Nephron progenitor cell (in vitro differentiated cells): ENCODE results near the gene PODXL.

Experiments used
- DNase-seq: peaks from one replicate; pipeline ENCODE4 v3.0.0; 2021
- H3K27ac Mint-ChIP-seq: 2 replicates; pipeline ENCODE4 v1.8.0; 2021; ENCODE audit warnings: mild to moderate bottlenecking, moderate library complexity, mixed read lengths
- H3K27me3 Mint-ChIP-seq: 2 replicates; pipeline ENCODE4 v1.8.0; 2021; ENCODE audit warnings: mild to moderate bottlenecking, low read depth, mixed read lengths; ENCODE audit not compliant: poor library complexity
- H3K36me3 Mint-ChIP-seq: 2 replicates; pipeline ENCODE4 v1.8.0; 2021; ENCODE audit warnings: low read depth, mixed read lengths
- H3K4me1 Mint-ChIP-seq: 2 replicates; pipeline ENCODE4 v1.8.0; 2021; ENCODE audit warnings: mixed read lengths
- H3K4me3 Mint-ChIP-seq: 2 replicates; pipeline ENCODE4 v1.8.0; 2021; ENCODE audit warnings: mild to moderate bottlenecking, moderate library complexity, mixed read lengths
- H3K9me3 Mint-ChIP-seq: 2 replicates; pipeline ENCODE4 v1.8.0; 2021; ENCODE audit warnings: mild to moderate bottlenecking, moderate library complexity, mixed read lengths
- TF ChIP-seq, protein P1 (sequence below): fragments of 200-600 bp; sonication (generic); IDR thresholded peaks from 2 replicates; pipeline ENCODE4 v1.5.0; 2021; ENCODE audit warnings: antibody characterized with exemption

Gene PODXL

DNA sequence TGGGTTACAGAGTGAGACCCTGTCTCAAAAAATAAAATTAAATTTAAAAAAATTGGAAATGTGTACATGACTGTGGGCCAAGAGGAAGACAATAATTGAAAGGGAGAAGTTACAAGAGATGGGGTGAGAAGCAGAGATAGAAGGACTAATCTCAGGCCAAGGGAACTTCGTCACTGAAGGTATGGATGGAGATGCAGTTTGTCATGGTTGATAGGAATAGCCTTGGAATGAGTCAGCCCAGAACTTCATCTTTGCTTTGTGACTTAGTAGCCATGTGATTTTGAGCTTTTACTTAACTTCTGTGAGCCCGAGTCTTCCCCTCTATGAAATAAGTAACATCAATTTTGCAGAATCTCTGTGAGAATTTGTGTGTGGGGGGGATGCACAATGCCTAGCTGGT is 6.5 kb upstream of the PODXL start:
- Mint-ChIP-seq H3K9me3 (no peaks in the 10 kb centered on the region), H3K4me1 (peaks cover 8% of the 10 kb centered on the region), H3K4me3 (no peak overlapping the region), H3K27me3 (peaks cover 36% of the 10 kb centered on the region), H3K27ac (no peak overlapping the region), H3K36me3 (no peaks in the 10 kb centered on the region)
- TF ChIP-seq, protein P1, sequence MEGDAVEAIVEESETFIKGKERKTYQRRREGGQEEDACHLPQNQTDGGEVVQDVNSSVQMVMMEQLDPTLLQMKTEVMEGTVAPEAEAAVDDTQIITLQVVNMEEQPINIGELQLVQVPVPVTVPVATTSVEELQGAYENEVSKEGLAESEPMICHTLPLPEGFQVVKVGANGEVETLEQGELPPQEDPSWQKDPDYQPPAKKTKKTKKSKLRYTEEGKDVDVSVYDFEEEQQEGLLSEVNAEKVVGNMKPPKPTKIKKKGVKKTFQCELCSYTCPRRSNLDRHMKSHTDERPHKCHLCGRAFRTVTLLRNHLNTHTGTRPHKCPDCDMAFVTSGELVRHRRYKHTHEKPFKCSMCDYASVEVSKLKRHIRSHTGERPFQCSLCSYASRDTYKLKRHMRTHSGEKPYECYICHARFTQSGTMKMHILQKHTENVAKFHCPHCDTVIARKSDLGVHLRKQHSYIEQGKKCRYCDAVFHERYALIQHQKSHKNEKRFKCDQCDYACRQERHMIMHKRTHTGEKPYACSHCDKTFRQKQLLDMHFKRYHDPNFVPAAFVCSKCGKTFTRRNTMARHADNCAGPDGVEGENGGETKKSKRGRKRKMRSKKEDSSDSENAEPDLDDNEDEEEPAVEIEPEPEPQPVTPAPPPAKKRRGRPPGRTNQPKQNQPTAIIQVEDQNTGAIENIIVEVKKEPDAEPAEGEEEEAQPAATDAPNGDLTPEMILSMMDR: no peak
- no peak for DNase-seq

DNA sequence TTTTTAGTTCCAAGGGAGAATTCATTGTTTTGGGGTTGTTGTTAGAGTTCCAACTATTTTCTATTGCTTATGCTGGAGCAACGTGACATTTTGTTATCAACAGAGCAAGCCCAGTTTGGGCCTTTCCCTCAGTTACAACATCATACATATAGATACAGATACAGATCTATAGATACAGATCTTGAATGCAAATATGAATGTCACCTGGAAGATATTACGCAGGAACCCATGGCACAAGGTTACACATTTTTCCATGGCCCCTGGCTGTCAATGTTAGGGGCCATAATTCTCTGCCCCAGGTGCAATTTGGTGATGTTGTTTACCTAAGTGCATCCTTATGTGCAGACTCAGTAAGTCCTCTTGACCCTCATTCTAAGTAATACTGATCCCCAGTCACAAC is 3.6 kb upstream of the PODXL start:
- DNase-seq: no peak
- H3K9me3 Mint-ChIP-seq: no peaks in the 10 kb centered on the region
- TF ChIP-seq, protein P1: no peak
- H3K4me3 Mint-ChIP-seq: no peak overlapping the region
- peaks cover 52% of the 10 kb centered on the region for H3K27me3 Mint-ChIP-seq
- peaks cover 12% of the 10 kb centered on the region for H3K4me1 Mint-ChIP-seq
- no peaks in the 10 kb centered on the region for H3K36me3 Mint-ChIP-seq
- no peak overlapping the region for H3K27ac Mint-ChIP-seq

DNA sequence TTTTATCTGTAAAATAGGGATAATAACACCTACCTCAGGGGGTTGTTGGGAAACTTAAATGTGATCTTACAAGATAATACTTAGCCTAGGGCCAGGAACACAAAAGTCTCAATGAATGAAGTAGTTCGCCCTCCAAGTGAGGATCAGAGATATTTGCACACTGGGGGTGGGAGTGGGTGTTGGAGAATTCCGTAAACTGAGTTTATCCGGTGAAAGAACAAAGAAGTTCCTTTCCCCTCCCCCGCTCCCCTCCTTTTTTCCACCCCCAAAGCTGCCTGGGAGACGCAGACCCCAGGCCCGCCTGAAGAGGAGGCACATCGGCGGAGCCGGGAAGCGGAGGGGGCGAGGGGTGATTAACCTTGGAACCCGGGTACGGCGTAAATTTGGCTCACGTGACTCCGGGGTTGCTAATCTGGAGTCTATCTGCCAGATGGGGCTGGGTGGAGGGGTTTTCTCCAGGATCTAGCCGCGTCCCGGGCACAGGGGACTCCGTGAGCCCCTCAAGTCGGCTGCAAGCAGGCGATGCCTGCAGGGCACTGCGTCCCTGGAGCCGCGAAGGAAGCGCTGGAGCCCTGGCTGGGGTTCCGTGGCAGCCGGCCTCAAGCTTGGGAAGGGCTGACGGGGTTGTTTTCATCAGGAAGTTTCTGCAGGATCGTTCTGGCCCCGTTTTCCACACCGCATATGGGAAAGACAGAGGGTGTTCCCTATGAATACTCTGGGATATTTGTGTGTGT is 1.4 kb upstream of the PODXL start:
- Mint-ChIP-seq H3K27ac (no peak overlapping the region), H3K27me3 (peaks cover 68% of the 10 kb centered on the region), H3K4me1 (peaks cover 17% of the 10 kb centered on the region), H3K4me3 (peak overlapping the region; percentile 81), H3K36me3 (no peaks in the 10 kb centered on the region), H3K9me3 (no peaks in the 10 kb centered on the region)
- TF ChIP-seq, protein P1: no peak
- peak; percentile 58 for DNase-seq

DNA sequence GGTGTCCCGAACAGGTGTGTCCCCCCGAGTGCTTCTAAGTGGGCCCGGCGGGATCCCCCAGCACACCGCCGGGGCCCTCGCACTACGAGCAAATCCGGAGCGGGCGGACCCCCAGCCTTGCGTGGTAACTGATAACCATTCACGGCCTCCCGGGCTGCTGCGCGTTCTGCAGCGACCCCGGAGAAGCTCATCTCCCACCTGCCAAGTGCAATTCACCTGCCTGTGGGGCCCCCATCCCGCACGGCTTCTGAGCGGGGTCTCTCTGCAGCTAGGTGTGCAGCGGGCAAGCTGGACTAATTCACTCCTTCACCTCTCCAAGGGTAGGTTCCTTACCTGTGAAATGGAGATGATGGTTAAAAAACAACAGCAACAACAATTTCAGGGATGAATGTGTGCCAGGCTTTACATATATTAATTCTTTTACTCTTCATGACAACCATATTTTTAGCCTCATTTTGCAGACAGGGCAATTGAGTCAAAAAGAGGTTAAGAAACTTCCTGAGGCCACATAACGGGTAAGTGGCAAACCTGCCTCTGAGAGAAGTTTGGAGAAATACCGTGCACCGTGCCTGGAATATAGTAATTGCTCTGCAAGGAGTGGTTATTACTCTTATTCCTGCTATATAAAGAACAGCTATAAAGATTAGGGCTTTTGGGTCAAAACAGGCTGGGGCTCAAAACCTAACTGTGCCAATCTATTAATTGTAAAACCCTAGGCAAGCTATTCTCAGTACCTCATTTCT is 652 bp upstream of the PODXL start:
- peaks cover 17% of the 10 kb centered on the region for H3K4me1 Mint-ChIP-seq
- peak overlapping the region; percentile 81 for H3K4me3 Mint-ChIP-seq
- no peaks in the 10 kb centered on the region for H3K36me3 Mint-ChIP-seq
- no peak overlapping the region for H3K27ac Mint-ChIP-seq
- peaks cover 72% of the 10 kb centered on the region for H3K27me3 Mint-ChIP-seq
- TF ChIP-seq, protein P1: no peak
- no peak for DNase-seq
- H3K9me3 Mint-ChIP-seq: no peaks in the 10 kb centered on the region

DNA sequence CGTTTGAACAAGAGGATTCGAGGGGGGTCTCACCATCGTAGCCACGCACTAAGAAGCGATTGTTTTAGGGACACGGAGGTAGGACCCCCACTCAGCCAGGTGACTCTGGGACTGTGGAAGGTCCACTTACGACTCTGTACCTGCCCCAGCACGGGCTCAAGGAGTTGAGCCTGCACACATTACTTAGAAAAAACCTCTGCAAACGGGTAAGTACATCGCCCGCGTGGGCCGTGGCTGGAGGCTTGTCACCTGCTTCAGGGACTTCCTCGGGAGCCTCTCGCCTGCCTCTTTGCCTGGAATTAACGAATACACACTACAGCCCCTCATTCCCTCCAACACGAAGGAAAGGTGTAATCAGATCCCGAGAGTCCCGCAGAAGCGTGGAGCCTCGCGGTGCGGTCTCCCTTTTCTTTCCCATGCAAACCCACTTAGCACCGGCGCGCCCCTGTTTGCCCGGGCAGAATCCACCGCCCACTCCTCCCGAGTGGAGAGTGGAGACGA is 826 bp downstream of the PODXL start:
- peaks cover 17% of the 10 kb centered on the region for H3K4me1 Mint-ChIP-seq
- H3K9me3 Mint-ChIP-seq: no peaks in the 10 kb centered on the region
- H3K27ac Mint-ChIP-seq: no peak overlapping the region
- H3K4me3 Mint-ChIP-seq: peak overlapping the region; percentile 76
- TF ChIP-seq, protein P1: no peak
- DNase-seq: peak; percentile 14
- peaks cover 70% of the 10 kb centered on the region for H3K27me3 Mint-ChIP-seq
- H3K36me3 Mint-ChIP-seq: no peaks in the 10 kb centered on the region
